Measurements from ENCODE around the gene ZNF544.

DNA sequence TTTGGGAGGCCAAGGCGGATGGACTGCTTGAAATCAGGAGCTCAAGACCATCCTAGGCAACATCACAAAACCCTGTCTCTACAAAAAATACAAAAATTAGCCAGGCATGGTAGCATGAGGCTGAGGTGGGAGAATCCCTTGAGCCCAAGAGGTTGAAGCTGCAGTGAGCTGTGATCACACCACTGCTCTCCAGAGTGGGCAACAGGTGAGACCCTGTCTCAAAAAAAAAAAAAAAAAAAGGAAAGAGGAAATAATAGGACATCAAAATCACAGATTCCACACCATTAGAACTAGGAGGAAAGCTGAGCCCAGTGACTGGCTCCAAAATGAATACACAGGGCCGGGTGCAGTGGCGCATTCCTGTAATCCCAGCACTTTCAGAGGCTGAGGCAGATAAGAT, 46.9 kb downstream of the ZNF544 start:
- TF ChIP-seq POLR2A (IDR thresholded peaks at IDR 0.05) (no peak), CTCF (IDR thresholded peaks at IDR 0.05) (no peak)
